Loucy (cell line): Measurements from ENCODE around the gene MYO18B.
"Not testable (repeated sequence)": the region's sequence is repeated elsewhere in the genome, so short reads cannot be mapped to it uniquely, and the experiment has no call there.

ENCODE experiments used
- H2AFZ ChIP-seq: fragments of 200-600 bp; sonication (generic); 2 replicates; pipeline ENCODE4 v1.6.0; 2016; ENCODE audit warnings: antibody characterized with exemption, mild to moderate bottlenecking, low read length, moderate library complexity
- H3F3A ChIP-seq: fragments of 200-600 bp; 2 replicates; pipeline ENCODE4 v1.6.0; 2016; ENCODE audit warnings: antibody characterized with exemption, low read depth, mild to moderate bottlenecking
- H3K27me3 ChIP-seq: fragments of 200-600 bp; sonication (generic); 2 replicates; pipeline ENCODE4 v1.6.1; 2014; ENCODE audit warnings: low read length, mild to moderate bottlenecking; ENCODE audit not compliant: insufficient read depth, poor library complexity, severe bottlenecking
- H3K36me3 ChIP-seq: fragments of 200-600 bp; sonication (generic); 2 replicates; pipeline ENCODE4 v1.6.1; 2016; ENCODE audit warnings: low read length; ENCODE audit not compliant: insufficient read depth
- H3K4me1 ChIP-seq: fragments of 200-600 bp; sonication (generic); 2 replicates; pipeline ENCODE4 v1.5.1; 2014; ENCODE audit warnings: low read length, mild to moderate bottlenecking; ENCODE audit not compliant: insufficient read depth, poor library complexity, severe bottlenecking
- H3K4me2 ChIP-seq: fragments of 200-600 bp; sonication (generic); 2 replicates; pipeline ENCODE4 v1.6.0; 2014; ENCODE audit warnings: antibody characterized with exemption, low read length, low read depth, mild to moderate bottlenecking; ENCODE audit not compliant: poor library complexity, severe bottlenecking
- H3K4me3 ChIP-seq: fragments of 200-600 bp; sonication (generic); 2 replicates; pipeline ENCODE4 v1.5.1; 2014; ENCODE audit warnings: low read length, mild to moderate bottlenecking, mixed read lengths; ENCODE audit not compliant: poor library complexity, severe bottlenecking
- H3K79me2 ChIP-seq: fragments of 200-600 bp; sonication (generic); 2 replicates; pipeline ENCODE4 v1.6.1; 2014; ENCODE audit warnings: low read length; ENCODE audit not compliant: insufficient read depth
- H3K9ac ChIP-seq: fragments of 200-600 bp; sonication (generic); 2 replicates; pipeline ENCODE4 v1.6.0; 2014; ENCODE audit warnings: mild to moderate bottlenecking, low read depth, low read length, moderate library complexity; ENCODE audit not compliant: poor library complexity, severe bottlenecking
- H3K9me2 ChIP-seq: fragments of 200-600 bp; sonication (generic); replicated peaks from 2 replicates; pipeline ENCODE4 v1.6.1; 2016; ENCODE audit warnings: low read depth, low read length, mixed read lengths
- H3K9me3 ChIP-seq: fragments of 200-600 bp; sonication (generic); 2 replicates; pipeline ENCODE4 v1.6.1; 2014; ENCODE audit warnings: mild to moderate bottlenecking, antibody characterized with exemption, low read length, low read depth; ENCODE audit not compliant: insufficient read depth
- H4K20me1 ChIP-seq: fragments of 200-600 bp; sonication (generic); 2 replicates; pipeline ENCODE4 v1.6.0; 2014; ENCODE audit warnings: antibody characterized with exemption, low read length, mild to moderate bottlenecking; ENCODE audit not compliant: insufficient read depth, poor library complexity, severe bottlenecking
- EZH2phosphoT487 ChIP-seq: fragments of 200-600 bp; IDR thresholded peaks from 2 replicates; pipeline ENCODE4 v1.6.1; 2018; ENCODE audit warnings: antibody characterized with exemption, mild to moderate bottlenecking, moderate library complexity, borderline replicate concordance
- TF ChIP-seq, protein P1 (sequence below): fragments of 200-600 bp; sonication (generic); conservative IDR thresholded peaks from 2 replicates; pipeline ENCODE4 v1.5.1; 2014; ENCODE audit warnings: mild to moderate bottlenecking, antibody characterized with exemption, low read length

MYO18B gene

DNA sequence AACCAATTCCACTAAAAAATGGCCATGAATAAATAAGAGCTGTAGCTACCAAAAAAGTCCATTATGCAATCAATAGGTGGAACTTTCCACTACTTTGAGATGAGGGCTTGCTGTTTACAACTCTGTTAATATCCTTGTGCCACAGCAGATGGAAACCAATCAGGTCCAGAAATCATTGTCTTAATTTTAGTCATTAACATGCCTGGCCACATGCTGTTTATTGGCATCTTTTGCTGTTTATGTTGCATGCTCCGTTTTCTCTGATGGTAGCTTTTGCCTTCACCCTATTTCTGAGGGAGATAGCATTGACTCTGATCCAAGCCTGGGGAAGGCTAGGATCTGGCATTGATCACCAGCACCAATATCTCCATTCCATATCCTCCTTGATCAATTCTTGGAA is 234.4 kb downstream of the MYO18B start:
- H3K79me2 ChIP-seq: no peaks in the 10 kb centered on the region
- H3K9ac ChIP-seq: no peak overlapping the region
- H3K36me3 ChIP-seq: no peaks in the 10 kb centered on the region
- H3K9me2 ChIP-seq: no peaks in the 10 kb centered on the region
- H3F3A ChIP-seq: no peaks in the 10 kb centered on the region
- H3K4me2 ChIP-seq: no peak overlapping the region
- TF ChIP-seq, protein P1, sequence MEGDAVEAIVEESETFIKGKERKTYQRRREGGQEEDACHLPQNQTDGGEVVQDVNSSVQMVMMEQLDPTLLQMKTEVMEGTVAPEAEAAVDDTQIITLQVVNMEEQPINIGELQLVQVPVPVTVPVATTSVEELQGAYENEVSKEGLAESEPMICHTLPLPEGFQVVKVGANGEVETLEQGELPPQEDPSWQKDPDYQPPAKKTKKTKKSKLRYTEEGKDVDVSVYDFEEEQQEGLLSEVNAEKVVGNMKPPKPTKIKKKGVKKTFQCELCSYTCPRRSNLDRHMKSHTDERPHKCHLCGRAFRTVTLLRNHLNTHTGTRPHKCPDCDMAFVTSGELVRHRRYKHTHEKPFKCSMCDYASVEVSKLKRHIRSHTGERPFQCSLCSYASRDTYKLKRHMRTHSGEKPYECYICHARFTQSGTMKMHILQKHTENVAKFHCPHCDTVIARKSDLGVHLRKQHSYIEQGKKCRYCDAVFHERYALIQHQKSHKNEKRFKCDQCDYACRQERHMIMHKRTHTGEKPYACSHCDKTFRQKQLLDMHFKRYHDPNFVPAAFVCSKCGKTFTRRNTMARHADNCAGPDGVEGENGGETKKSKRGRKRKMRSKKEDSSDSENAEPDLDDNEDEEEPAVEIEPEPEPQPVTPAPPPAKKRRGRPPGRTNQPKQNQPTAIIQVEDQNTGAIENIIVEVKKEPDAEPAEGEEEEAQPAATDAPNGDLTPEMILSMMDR: no peak
- no peaks in the 10 kb centered on the region for H4K20me1 ChIP-seq
- H3K27me3 ChIP-seq: no peaks in the 10 kb centered on the region
- H2AFZ ChIP-seq: no peak overlapping the region
- H3K9me3 ChIP-seq: no peaks in the 10 kb centered on the region
- H3K4me3 ChIP-seq: no peak overlapping the region
- H3K4me1 ChIP-seq: no peaks in the 10 kb centered on the region

DNA sequence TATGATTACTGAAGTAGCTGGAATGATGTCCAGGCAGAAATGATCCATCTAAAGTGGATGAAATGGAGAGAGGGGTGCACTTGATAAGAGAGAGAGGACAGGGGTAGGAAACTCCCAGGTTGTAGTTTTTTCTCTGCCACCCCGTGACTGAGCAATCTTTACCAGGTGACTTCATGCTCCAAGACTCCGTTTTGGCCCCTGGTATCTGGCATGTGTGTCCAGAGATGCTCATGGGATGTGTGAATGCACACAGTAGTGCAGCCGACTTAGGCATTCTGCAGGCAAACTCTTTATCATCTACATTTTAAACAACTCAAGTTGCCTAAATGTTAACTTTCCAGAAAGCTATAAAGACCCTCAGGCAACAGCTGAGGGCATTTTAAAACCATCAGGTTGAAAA is 238.0 kb downstream of the MYO18B start:
- Histone ChIP-seq H3K4me2 (no peak overlapping the region), H3K4me3 (no peak overlapping the region), H3K4me1 (no peaks in the 10 kb centered on the region), H3F3A (no peaks in the 10 kb centered on the region), H3K79me2 (no peaks in the 10 kb centered on the region), H3K36me3 (no peaks in the 10 kb centered on the region), H3K27me3 (no peaks in the 10 kb centered on the region), H3K9me2 (no peaks in the 10 kb centered on the region), H3K9ac (no peak overlapping the region), H4K20me1 (no peaks in the 10 kb centered on the region), H2AFZ (no peak overlapping the region), H3K9me3 (no peaks in the 10 kb centered on the region)
- TF ChIP-seq, protein P1: no peak
- TF ChIP-seq EZH2phosphoT487: no peak

DNA sequence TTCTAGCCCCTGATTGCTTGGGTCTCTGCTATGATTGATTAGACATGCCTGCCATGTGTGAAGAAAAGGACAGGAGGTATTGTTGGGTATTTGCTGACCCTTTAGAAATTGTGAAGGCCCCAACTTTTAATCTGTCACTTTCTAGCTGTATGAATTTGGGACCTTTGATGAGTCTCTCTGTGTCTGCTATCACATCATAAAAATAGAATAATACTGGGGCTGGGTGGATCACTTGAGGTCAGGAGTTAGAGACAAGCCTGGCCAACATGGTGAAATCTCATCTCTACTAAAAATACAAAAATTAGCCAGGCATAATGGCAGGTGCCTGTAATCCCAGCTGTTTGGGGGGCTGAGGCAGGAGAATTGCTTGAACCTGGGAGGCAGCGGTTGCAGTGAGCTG is 242.9 kb downstream of the MYO18B start:
- H3K36me3 ChIP-seq, H4K20me1 ChIP-seq, H2AFZ ChIP-seq, H3K4me3 ChIP-seq, H3K79me2 ChIP-seq, H3K9me2 ChIP-seq, H3F3A ChIP-seq, H3K4me2 ChIP-seq, H3K9ac ChIP-seq, H3K27me3 ChIP-seq, H3K9me3 ChIP-seq, H3K4me1 ChIP-seq: not testable (repeated sequence)

DNA sequence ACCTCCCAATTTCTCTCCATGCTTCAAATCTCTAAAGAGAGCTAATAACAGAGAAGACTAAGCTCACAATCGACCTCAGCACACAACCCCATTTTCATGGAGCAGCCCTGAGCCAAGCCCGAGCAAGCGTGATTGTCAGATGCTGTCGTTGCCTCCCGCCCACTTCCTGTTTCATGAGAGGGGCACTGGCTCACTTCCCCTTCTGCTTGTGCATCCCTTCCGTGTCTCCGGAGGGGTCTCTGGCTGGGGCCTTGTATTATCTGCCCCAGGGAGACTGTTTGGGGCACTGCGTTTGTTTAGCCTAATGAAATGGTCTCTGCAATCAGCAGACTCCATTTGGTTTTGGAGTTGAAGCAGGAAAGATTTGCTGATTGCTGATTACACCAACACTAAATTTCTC is 246.0 kb downstream of the MYO18B start:
- Histone ChIP-seq H2AFZ (peak overlapping the region; percentile 18; the same call in 1 of the 2 replicates), H3K4me3 (no peak overlapping the region), H3K9me3 (no peaks in the 10 kb centered on the region), H4K20me1 (no peaks in the 10 kb centered on the region), H3K36me3 (no peaks in the 10 kb centered on the region), H3F3A (no peaks in the 10 kb centered on the region), H3K4me2 (no peak overlapping the region), H3K4me1 (no peaks in the 10 kb centered on the region), H3K9ac (no peak overlapping the region), H3K79me2 (no peaks in the 10 kb centered on the region), H3K9me2 (no peaks in the 10 kb centered on the region), H3K27me3 (no peaks in the 10 kb centered on the region)
- TF ChIP-seq, protein P1: no peak
- no peak for TF ChIP-seq EZH2phosphoT487
